IMR-90 (cell line): ENCODE results near the gene PPP2R2D. TPM values are rescaled to one million over a fixed set of nuclear protein-coding genes. Genes with fewer than 3 reads are reported as not detected.

Experiments used
- ATAC-seq: fragments of 200-7000 bp; cut with Tn5 transposase; 2 replicates; pipeline ENCODE4 v1.9.1; 2020; ENCODE audit warnings: low read depth, mild to moderate bottlenecking, moderate library complexity
- BruUV-seq: library from RNA; stranded (reverse); fragments of 400-500 nt; replicated peaks from 2 replicates; lab custom pipeline; 2021; lab: Mats Ljungman, UMichigan
- CTCF ChIA-PET: fragments of 300-600 bp; formaldehyde crosslinking; extraction: SDS; loops from one replicate; lab custom pipeline; 2021; ENCODE audit warnings: antibody characterized with exemption; lab: Yijun Ruan, JAX
- POLR2A ChIA-PET: fragments of 300-600 bp; sonication (Branson Sonifier 250); formaldehyde crosslinking; loops from one replicate; lab custom pipeline; 2022; ENCODE audit warnings: antibody characterized with exemption; ENCODE audit not compliant: unreplicated experiment; lab: Charles Lee
- DNase-seq: peaks from one replicate; pipeline ENCODE4 v3.0.0; 2013
- H2AFZ ChIP-seq: replicated peaks from 2 replicates; pipeline ENCODE3; 2013; ENCODE audit warnings: low read length, mild to moderate bottlenecking; ENCODE audit not compliant: poor library complexity
- H2AK5ac ChIP-seq: 2 replicates; pipeline ENCODE4 v1.6.1; 2013; ENCODE audit warnings: low read depth, low read length, inconsistent platforms
- H2AK9ac ChIP-seq: replicated peaks from 2 replicates; pipeline ENCODE3; 2013; ENCODE audit warnings: mild to moderate bottlenecking, low read depth, low read length, moderate library complexity; ENCODE audit not compliant: poor library complexity
- H2BK120ac ChIP-seq: 2 replicates; pipeline ENCODE4 v1.6.1; 2013; ENCODE audit warnings: low read depth, low read length, inconsistent platforms
- H2BK15ac ChIP-seq: 3 replicates; pipeline ENCODE4 v1.6.1; 2013; ENCODE audit warnings: low read depth, low read length, inconsistent platforms
- H2BK20ac ChIP-seq: 2 replicates; pipeline ENCODE4 v1.6.1; 2013; ENCODE audit warnings: low read depth, mild to moderate bottlenecking, inconsistent platforms, low read length, moderate library complexity
- H2BK5ac ChIP-seq: 2 replicates; pipeline ENCODE4 v1.6.1; 2013; ENCODE audit warnings: mild to moderate bottlenecking, low read depth, low read length, inconsistent platforms; ENCODE audit not compliant: poor library complexity, severe bottlenecking
- H3K14ac ChIP-seq: replicated peaks from 2 replicates; pipeline ENCODE4 v1.6.1; 2013; ENCODE audit warnings: low read depth, low read length, inconsistent platforms
- H3K18ac ChIP-seq: 2 replicates; pipeline ENCODE4 v1.6.1; 2013; ENCODE audit warnings: low read depth, low read length, control low read depth
- H3K23ac ChIP-seq: 2 replicates; pipeline ENCODE4 v1.6.1; 2013; ENCODE audit warnings: low read depth, low read length, inconsistent platforms
- H3K27ac ChIP-seq: 2 replicates; pipeline ENCODE4 v1.5.1; 2013; ENCODE audit warnings: mild to moderate bottlenecking, control low read depth, low read length; ENCODE audit not compliant: insufficient read depth
- H3K27me3 ChIP-seq: 2 replicates; pipeline ENCODE4 v1.6.1; 2013; ENCODE audit warnings: low read length; ENCODE audit not compliant: control insufficient read depth, insufficient read depth
- H3K36me3 ChIP-seq: 2 replicates; pipeline ENCODE4 v1.6.1; 2013; ENCODE audit warnings: low read length, mixed read lengths; ENCODE audit not compliant: control insufficient read depth, insufficient read depth
- H3K4ac ChIP-seq: 2 replicates; pipeline ENCODE4 v1.6.1; 2013; ENCODE audit warnings: low read depth, low read length, inconsistent platforms
- H3K4me1 ChIP-seq: 2 replicates; pipeline ENCODE4 v1.6.1; 2013; ENCODE audit warnings: low read length, mixed read lengths; ENCODE audit not compliant: control insufficient read depth, insufficient read depth
- H3K4me2 ChIP-seq: 2 replicates; pipeline ENCODE4 v1.6.1; 2013; ENCODE audit warnings: low read depth, mild to moderate bottlenecking, control low read depth, low read length, moderate library complexity
- H3K4me3 ChIP-seq: 2 replicates; pipeline ENCODE4 v1.5.1; 2013; ENCODE audit warnings: low read depth, mild to moderate bottlenecking, control low read depth, low read length, moderate library complexity; ENCODE audit not compliant: insufficient read depth
- H3K56ac ChIP-seq: 2 replicates; pipeline ENCODE4 v1.6.1; 2013; ENCODE audit warnings: low read length, inconsistent platforms; ENCODE audit not compliant: insufficient read depth; ENCODE audit errors: extremely low read depth
- H3K79me1 ChIP-seq, 2 experiments: 2 replicates each; pipeline ENCODE4 v1.6.1; 2013; ENCODE audit warnings: low read length in 2 of 2, inconsistent platforms in 1 of 2, low read depth in 1 of 2
- H3K9ac ChIP-seq: 2 replicates; pipeline ENCODE4 v1.6.1; 2013; ENCODE audit warnings: low read depth, low read length, control low read depth
- H3K9me1 ChIP-seq: 2 replicates; pipeline ENCODE4 v1.6.1; 2013; ENCODE audit warnings: low read length, inconsistent platforms; ENCODE audit not compliant: insufficient read depth
- H3K9me3 ChIP-seq: 2 replicates; pipeline ENCODE4 v1.6.1; 2013; ENCODE audit warnings: low read length; ENCODE audit not compliant: control insufficient read depth, insufficient read depth
- H4K20me1 ChIP-seq: 2 replicates; pipeline ENCODE4 v1.6.1; 2013; ENCODE audit warnings: low read length, inconsistent platforms; ENCODE audit not compliant: insufficient read depth
- H4K5ac ChIP-seq: 2 replicates; pipeline ENCODE4 v1.6.1; 2013; ENCODE audit warnings: mild to moderate bottlenecking, low read depth, low read length, control low read depth
- H4K8ac ChIP-seq, 2 experiments: 2 replicates each; pipeline ENCODE4 v1.6.1; 2013; ENCODE audit warnings: low read depth in 2 of 2, low read length in 2 of 2, control low read depth in 1 of 2, inconsistent platforms in 1 of 2
- H4K91ac ChIP-seq: 2 replicates; pipeline ENCODE4 v1.6.1; 2013; ENCODE audit warnings: low read depth, low read length, inconsistent platforms; ENCODE audit not compliant: insufficient read depth
- BHLHE40 ChIP-seq: fragments of 150-350 bp; IDR thresholded peaks from 2 replicates; pipeline ENCODE4 v1.6.1; 2016; ENCODE audit warnings: mild to moderate bottlenecking, low read depth, low read length
- CEBPB ChIP-seq: IDR thresholded peaks from 2 replicates; pipeline ENCODE4 v1.6.1; 2012; ENCODE audit warnings: low read depth, low read length, improper control_type of control experiment
- CHD1 ChIP-seq: IDR thresholded peaks from 2 replicates; pipeline ENCODE4 v1.6.1; 2012; ENCODE audit warnings: low read depth, low read length, improper control_type of control experiment
- CTCF ChIP-seq: conservative IDR thresholded peaks from 2 replicates; pipeline ENCODE4 v1.5.1; 2012; ENCODE audit warnings: mild to moderate bottlenecking, low read depth, low read length, improper control_type of control experiment
- ELK1 ChIP-seq: fragments of 150-350 bp; IDR thresholded peaks from 2 replicates; pipeline ENCODE4 v1.6.1; 2016; ENCODE audit warnings: low read depth, mild to moderate bottlenecking, low read length, moderate library complexity, borderline replicate concordance
- FOS ChIP-seq: fragments of 150-350 bp; IDR thresholded peaks from 2 replicates; pipeline ENCODE4 v1.6.1; 2016; ENCODE audit warnings: low read depth, low read length
- MAFK ChIP-seq: IDR thresholded peaks from 2 replicates; pipeline ENCODE4 v1.6.1; 2012; ENCODE audit warnings: low read depth, low read length, improper control_type of control experiment
- MAZ ChIP-seq: IDR thresholded peaks from 2 replicates; pipeline ENCODE4 v1.6.1; 2012; ENCODE audit warnings: low read depth, mild to moderate bottlenecking, low read length, improper control_type of control experiment, moderate library complexity, borderline replicate concordance
- MXI1 ChIP-seq: IDR thresholded peaks from 2 replicates; pipeline ENCODE4 v1.6.1; 2012; ENCODE audit warnings: low read depth, mild to moderate bottlenecking, low read length, moderate library complexity, borderline replicate concordance
- NFE2L2 ChIP-seq: fragments of 150-350 bp; IDR thresholded peaks from 2 replicates; pipeline ENCODE4 v1.6.1; 2016; ENCODE audit warnings: low read depth, mild to moderate bottlenecking, low read length
- POLR2A ChIP-seq: IDR thresholded peaks from 2 replicates; pipeline ENCODE4 v1.6.1; 2012; ENCODE audit warnings: mild to moderate bottlenecking, low read depth, low read length
- RAD21 ChIP-seq: IDR thresholded peaks from 2 replicates; pipeline ENCODE4 v1.6.1; 2012; ENCODE audit warnings: low read length, improper control_type of control experiment
- RCOR1 ChIP-seq: IDR thresholded peaks from 2 replicates; pipeline ENCODE4 v1.6.1; 2012; ENCODE audit warnings: mild to moderate bottlenecking, low read length, improper control_type of control experiment; ENCODE audit not compliant: insufficient replicate concordance
- RFX5 ChIP-seq: IDR thresholded peaks from 2 replicates; pipeline ENCODE4 v1.8.0; 2012; ENCODE audit warnings: low read depth, mild to moderate bottlenecking, low read length, moderate library complexity
- SMC3 ChIP-seq: fragments of 150-350 bp; IDR thresholded peaks from 2 replicates; pipeline ENCODE4 v1.6.1; 2016; ENCODE audit warnings: low read depth, mild to moderate bottlenecking, antibody characterized with exemption, low read length, moderate library complexity
- WGBS, 2 experiments: methylation state at CpG; one replicate each; pipeline versions ENCODE4 v1.1.5 to v1.1.7; 2013; ENCODE audit warnings: missing lambda C conversion rate in 2 of 2; ENCODE audit not compliant: insufficient read length in 1 of 2; ENCODE audit errors: extremely low coverage in 2 of 2; 5-methylcytosine and 5-hydroxymethylcytosine counted together
- dilution Hi-C: fragments of 300-500 bp; cut with HindIII; formaldehyde crosslinking; loops from one replicate; pipeline ENCODE4 v1.14.3; 2018; ENCODE audit warnings: low sequenced_read_pairs; ENCODE audit not compliant: unreplicated experiment
- in situ Hi-C: fragments of 300-500 bp; cut with MboI; formaldehyde crosslinking; loops from 3 replicates; pipeline ENCODE4 v1.14.3; 2019; ENCODE audit warnings: low sequenced_read_pairs, inconsistent platforms, mixed read lengths
- intact Hi-C: fragments of 100-400 bp; cut with micrococcal nuclease; formaldehyde crosslinking; loops from 2 replicates; pipeline ENCODE4 v1.10.0; 2022
- polyA plus RNA-seq, 3 experiments: library from polyadenylated mRNA; depleted of rRNA; stranded (reverse); fragments of >200 nt; gene quantifications; 2 replicates each; pipeline ENCODE4 v1.2.3, GENCODE V29; 2012; ENCODE audit warnings: low replicate concordance in 1 of 3
- total RNA-seq: library from RNA; depleted of rRNA; stranded (reverse); fragments of >200 nt; gene quantifications from 2 replicates; pipeline ENCODE4 v1.2.3, GENCODE V29; 2012
- TF ChIP-seq, protein P1 (sequence below): fragments of 150-350 bp; IDR thresholded peaks from 2 replicates; pipeline ENCODE4 v1.6.1; 2017; ENCODE audit warnings: mild to moderate bottlenecking, antibody characterized with exemption, low read length, low read depth

The PPP2R2D gene
- total and polyA plus RNA-seq, 2 of the 4 experiments (the other 2 are of a cell fraction), result 22.8 to 23.8 TPM

- Histone ChIP-seq H3K9me3 (no peaks in the 10 kb centered on the region), H3K27me3 (no peaks in the 10 kb centered on the region), H3K4ac (no peak overlapping the region), H3K23ac (no peak overlapping the region), H2BK20ac (no peak overlapping the region), H3K79me1 (peaks cover 28 to 61% of the 10 kb centered on the region in 2 experiments), H3K36me3 (peaks cover 11% of the 10 kb centered on the region; the same call in 1 of the 2 replicates), H3K56ac (no peak overlapping the region), H3K9ac (no peak overlapping the region), H2BK5ac (no peak overlapping the region), H3K4me2 (no peak overlapping the region), H3K14ac (no peak overlapping the region), H3K18ac (no peak overlapping the region), H3K4me1 (peaks cover 13% of the 10 kb centered on the region), H2AFZ (no peak overlapping the region), H4K8ac (no peak overlapping the region), H2AK9ac (no peak overlapping the region), H3K27ac (no peak overlapping the region), H4K91ac (no peak overlapping the region), H4K5ac (no peak overlapping the region), H3K4me3 (no peak overlapping the region), H4K20me1 (peaks cover 65% of the 10 kb centered on the region), H2AK5ac (no peak overlapping the region), H2BK120ac (no peak overlapping the region), H2BK15ac (no peak overlapping the region), H3K9me1 (peaks cover 32% of the 10 kb centered on the region)
- BruUV-seq, result no TSS peak
- ATAC-seq (no peak), DNase-seq (no peak)
- intact Hi-C loops, result no loop called here
- TF ChIP-seq ELK1 (no peak), CHD1 (no peak), MAFK (no peak), POLR2A (no peak), NFE2L2 (no peak), RFX5 (no peak), BHLHE40 (no peak), FOS (no peak), RAD21 (no peak), MAZ (no peak), SMC3 (no peak), CTCF (no peak), CEBPB (no peak), MXI1 (no peak), RCOR1 (no peak)
- TF ChIP-seq, protein P1, sequence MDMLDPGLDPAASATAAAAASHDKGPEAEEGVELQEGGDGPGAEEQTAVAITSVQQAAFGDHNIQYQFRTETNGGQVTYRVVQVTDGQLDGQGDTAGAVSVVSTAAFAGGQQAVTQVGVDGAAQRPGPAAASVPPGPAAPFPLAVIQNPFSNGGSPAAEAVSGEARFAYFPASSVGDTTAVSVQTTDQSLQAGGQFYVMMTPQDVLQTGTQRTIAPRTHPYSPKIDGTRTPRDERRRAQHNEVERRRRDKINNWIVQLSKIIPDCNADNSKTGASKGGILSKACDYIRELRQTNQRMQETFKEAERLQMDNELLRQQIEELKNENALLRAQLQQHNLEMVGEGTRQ, result no peak
- POLR2A ChIA-PET, result no interaction called here
- no CpG with 5 or more reads among the region's 5 CpGs for WGBS, 2 experiments
- in situ Hi-C loops, result no loop called here
- dilution Hi-C loops, result no loop called here
- CTCF ChIA-PET, result interaction anchor here (1.0 to 1.3 kb wide), 2 partner anchors 38 to 118 kb away, joined by 3 to 4 read pairs; no protein-coding TSS in a partner anchor
These were observed 4.4 kb downstream of the PPP2R2D start for GRCh38 chr10:131905267-131905571.
